GM18858 (cell line): Measurements from ENCODE around the gene PCNT.
"Not testable (repeated sequence)": the region's sequence is repeated elsewhere in the genome, so short reads cannot be mapped to it uniquely, and the experiment has no call there.

Experiments used
- ATAC-seq: cut with Tn5 transposase; IDR thresholded peaks from one replicate; pipeline ENCODE4 v1.9.1; 2021; ENCODE audit not compliant: unreplicated experiment

Gene PCNT

DNA sequence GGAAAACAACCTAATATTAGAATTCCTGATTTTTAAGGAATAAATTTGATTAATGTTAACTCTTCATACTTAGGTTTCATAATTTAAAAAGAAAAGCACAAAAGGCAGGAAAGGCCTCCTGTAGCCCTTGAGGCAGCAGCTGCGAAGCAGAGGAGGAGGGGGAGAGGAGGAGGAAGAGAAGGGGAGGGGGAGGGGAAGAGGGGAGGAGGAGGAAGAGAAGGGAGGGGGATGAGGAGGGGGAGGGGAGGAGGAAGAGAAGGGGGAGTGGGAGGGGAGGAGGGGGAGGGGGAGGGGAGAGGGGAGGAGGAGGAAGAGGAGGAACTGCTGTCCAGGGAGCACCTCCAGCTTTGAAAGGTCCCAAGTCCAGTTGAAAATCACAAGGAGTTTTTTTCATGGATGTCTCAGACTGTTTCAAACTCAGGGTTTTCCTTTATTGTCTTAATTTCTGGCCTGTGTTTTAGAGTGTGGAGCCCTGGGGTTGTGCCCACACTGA lies 99.6 kb downstream of the PCNT start:
- ATAC-seq = no peak

DNA sequence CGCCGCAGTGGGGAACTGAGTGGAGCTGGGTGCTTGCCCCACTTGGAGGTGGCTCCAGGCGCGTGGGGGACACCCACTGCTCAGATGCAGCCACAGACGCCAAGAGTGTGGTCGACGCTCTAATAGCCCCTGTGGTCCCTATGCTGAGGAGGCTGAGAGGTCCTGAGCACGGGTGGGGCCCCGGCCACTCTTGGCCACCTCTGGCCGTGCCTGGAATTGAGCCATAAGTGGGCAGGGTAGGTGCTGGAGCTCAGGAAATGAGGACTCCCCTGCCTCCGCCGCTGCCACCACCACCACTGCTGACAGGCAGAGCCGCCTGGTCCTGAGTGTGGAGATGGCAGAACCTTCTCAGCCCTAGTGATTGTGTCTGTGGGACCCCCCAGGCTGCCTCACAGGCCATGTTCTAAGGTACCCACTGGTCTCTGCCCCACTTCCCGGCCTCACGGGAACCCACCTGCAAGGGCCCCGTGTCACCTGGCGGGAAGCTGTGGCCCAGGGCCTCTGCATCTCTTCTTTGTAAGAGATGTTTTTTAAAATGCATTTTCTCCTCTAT lies 100.2 kb downstream of the PCNT start:
- no peak for ATAC-seq

DNA sequence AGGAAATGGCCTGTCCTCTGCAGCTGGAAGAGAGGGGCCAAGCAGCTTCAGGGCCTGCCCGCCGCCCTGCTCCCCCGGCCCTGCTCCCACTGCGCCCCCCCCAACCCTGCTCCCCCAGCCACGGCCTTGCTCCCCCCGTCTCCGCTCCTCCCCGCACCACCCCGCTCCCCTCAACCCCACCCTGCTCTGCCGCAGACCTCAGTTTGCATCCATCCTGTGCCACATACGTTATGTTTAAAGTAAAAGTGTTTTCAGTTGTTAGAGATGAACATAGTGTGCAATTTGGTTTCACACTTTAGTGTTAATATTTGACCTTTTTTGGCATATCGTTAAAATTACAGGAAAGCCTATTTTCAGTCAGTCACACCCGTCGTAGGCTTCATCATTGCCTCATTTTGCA lies 100.7 kb downstream of the PCNT start:
- no peak for ATAC-seq

DNA sequence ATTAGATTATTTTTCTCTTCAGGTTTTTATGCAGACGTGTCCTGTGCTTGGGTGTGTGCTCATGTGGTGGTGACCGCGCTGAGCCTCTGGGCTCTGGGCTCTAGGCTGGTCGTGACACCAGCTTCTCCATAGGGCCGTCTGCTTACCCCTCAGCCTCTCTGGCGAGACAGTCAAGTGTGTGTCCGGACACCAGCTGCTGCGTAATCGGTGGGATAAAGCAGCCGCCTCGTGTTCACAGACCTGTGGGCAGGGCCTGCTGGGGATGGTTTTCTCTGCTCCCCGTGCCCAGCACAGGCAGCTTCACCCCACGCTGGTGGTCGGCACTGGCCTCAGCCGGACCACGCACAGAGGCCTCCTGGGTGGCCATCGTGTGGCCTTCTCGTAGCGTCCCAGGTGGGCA lies 101.1 kb downstream of the PCNT start:
- no peak for ATAC-seq

DNA sequence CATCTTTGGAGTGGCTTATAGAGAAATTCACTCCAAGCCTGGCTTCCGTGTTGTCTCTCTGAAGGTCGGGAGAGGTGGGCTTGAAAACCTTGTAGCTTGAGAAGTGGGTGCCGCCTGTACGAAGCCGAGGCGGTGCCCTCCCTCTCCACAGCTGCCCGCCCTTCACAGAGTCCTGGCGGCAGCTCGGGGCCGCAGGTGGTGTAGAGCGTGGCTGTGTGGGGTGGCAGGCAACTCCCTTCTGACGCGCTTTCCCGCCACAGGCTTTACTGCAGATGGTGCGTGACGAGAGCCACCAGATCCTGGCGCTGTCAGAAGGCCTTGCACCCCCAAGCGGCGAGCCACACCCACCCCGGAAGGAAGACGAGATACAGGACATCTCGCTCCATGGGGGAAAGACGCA lies 101.6 kb downstream of the PCNT start:
- no peak for ATAC-seq

DNA sequence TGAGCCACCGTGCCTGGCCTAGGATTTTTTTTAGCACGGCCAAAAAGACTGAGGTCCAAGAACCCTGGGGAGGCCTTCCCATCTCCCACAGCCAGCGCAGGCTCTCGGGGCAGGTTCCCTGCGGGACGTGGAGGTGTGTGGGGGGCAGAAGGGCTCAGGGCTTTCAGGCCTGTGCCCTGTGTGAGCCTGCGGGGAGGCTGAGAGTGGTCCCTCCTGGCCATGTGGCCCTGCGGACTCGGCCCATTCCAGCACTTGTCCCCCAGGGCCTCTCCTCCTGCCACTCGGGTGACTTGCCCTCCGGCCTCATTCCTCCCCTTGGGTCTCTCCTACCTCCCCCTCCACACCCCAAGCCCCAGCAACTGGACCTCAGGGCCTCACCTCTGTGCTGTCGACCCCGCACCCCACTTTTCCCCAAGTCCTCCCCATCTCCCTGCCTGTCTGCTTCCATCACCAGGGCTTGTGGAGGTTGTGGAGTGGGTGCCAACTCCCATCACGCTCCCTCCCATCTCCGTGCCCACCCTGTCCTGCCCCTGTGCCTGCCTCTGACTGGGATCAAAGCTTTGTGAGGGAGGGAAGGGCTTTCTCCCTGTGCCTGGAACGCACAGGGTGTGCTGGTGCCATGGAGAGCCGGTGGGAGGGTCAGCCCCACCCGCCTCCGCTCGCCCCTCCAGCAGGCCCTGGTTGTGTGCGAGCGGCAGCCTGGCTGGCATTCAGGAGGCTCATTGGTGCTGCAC lies 102.5 kb downstream of the PCNT start:
- ATAC-seq = no peak

DNA sequence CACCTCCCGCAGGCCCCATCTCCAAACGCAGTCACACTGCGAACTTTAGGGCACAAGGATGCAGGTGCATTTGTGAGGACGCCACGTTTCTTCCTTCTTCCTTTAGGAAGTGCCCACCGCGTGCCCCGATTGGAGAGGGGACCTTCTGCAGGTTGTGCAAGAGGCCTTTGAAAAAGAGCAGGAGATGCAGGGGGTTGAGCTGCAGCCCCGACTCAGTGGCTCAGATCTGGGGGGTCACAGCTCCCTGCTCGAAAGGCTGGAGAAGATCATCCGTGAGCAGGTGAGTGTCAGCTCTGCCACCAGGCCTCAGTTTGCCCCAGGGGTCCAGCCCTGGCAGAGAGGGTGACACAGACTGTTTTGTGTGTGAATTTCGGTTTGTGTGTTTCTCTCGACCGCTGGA lies 103.6 kb downstream of the PCNT start:
- ATAC-seq = no peak

DNA sequence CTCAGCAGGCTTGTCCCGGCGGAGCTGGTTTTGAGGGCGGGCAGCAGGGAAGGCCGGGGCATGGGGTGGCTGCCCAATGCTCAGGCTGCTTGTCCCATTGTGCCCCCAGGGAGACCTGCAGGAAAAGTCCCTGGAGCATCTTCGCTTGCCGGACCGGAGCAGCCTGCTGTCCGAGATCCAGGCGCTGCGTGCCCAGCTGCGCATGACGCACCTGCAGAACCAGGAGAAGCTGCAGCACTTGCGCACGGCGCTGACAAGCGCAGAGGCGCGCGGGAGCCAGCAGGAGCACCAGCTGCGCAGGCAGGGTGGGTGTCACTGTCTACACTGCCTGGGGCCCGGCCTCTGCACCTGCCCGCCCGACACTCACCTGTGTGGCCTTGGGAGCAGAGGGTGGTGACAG lies 104.3 kb downstream of the PCNT start:
- ATAC-seq = no peak

DNA sequence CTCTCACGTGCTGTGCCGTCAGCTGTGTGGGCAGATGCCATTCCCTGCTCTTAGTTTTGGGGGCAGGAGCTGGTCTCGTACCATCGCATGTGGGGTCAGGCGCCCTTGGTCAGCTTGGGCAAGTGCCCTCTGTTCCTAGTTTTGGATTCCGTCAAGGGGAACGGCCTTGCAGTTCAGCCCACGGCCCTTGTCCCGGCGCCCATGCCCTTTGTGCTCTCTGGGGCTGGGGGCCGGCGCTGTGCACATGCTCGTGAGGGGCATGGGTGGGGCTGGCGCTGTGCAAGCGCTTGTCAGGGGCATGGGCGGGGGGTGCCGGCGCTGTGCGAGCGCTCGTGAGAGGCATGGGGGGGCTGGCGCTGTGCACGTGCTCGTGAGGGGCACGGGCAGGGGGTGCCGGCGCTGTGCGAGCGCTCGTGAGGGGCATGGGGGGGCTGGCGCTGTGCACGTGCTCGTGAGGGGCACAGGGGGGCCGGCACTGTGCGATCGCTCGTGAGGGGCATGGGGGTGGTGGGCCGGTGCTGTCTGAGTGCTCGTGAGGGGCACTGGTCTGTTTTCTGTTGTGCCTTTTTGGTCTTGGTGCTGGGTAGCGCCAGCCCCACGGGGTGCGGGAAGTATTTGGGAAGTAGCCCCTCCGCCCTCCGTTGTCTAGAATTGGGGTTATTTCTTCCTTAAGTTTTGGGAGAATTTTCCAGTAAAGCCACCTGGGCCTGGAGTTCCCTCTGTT lies 105.2 kb downstream of the PCNT start:
- ATAC-seq = no peak

DNA sequence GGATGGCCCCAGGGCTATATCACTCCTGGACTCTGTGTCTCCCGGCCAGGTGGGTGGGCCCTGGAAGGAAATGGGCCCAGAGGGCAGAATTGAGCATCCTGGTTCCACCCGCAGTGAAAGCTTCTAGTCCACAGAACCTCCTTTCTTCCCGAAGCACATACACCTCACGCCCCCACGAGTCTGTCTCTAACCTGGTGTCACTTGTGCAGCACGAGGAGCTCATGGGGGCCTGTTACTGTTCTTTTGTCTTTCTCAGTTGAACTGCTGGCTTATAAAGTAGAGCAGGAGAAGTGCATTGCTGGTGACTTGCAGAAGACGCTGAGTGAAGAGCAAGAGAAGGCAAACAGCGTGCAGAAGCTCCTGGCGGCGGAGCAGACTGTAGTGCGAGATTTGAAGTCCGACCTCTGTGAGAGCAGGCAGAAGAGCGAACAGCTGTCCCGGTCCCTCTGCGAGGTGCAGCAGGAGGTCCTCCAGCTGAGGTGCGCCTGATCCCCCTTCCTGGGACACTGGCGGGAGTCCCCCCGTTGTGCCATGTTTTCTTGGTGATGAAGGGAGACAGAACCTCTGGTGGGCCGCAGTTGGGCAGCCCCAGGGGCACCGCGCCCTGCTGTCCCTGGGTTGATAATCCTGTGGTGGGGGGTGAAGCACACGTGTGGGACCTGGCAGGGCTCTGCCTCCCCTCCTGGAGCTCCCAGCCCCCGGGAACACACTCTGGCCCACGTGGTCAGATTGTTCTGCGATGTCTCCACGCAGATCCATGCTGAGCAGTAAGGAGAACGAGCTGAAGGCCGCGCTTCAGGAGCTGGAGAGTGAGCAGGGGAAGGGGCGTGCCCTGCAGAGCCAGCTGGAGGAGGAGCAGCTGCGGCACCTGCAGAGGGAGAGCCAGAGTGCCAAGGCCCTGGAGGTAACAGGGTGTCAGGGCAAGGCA lies 106.1 kb downstream of the PCNT start:
- ATAC-seq = no peak

DNA sequence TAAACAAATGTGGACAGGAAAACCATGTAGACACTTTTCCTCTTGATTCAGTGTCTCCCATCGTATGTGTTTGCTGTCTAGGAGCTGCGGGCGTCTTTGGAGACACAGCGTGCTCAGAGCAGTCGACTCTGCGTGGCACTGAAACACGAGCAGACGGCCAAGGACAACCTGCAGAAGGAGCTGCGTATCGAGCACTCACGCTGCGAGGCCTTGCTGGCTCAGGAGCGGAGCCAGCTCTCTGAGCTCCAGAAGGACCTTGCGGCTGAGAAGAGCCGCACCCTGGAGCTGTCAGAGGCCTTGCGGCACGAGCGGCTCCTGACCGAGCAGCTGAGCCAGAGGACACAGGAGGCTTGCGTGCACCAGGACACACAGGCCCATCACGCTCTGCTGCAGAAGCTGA lies 107.5 kb downstream of the PCNT start:
- ATAC-seq = no peak

DNA sequence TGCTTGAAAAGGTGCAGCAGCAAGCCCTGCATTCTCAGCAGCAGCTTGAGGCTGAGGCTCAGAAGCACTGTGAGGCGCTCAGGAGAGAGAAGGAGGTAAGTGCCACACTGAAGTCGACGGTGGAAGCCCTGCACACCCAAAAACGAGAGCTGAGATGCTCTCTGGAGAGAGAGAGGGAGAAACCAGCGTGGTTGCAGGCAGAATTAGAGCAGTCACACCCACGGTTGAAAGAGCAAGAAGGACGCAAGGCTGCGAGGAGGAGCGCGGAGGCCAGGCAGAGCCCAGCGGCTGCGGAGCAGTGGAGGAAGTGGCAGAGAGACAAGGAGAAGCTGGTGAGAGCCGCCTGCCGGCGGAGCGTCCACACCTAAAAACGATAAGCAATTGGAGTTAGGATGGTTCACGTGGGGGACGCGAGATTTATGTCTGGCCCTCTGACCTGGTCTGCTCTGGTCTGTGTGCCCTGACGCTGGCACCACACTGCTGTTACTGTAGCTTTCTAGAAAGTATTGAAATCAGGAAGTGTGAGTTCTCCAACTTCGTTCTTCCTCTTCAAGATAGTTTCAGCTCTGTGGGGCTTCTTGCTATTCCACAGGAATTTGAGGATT lies 108.0 kb downstream of the PCNT start:
- no peak for ATAC-seq

DNA sequence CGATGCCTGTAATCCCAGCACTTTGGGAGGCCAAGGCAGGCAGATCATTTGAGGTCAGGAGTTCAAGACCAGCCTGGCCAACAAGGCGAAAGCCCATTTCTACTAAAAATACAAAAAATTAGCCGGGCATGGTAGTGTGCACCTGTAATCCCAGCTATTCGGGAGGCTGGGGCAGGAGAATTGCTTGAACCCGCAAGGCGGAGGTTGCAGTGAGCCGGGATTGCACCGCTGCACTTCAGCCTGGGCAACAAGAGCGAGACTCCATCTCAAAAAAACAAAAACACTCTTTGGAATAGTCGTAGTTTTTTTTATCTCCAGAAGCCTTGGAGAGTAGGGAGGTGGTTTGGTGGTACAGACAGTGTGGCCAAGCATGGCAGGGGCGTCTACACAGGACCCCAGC lies 109.2 kb downstream of the PCNT start:
- ATAC-seq = not testable (repeated sequence)

DNA sequence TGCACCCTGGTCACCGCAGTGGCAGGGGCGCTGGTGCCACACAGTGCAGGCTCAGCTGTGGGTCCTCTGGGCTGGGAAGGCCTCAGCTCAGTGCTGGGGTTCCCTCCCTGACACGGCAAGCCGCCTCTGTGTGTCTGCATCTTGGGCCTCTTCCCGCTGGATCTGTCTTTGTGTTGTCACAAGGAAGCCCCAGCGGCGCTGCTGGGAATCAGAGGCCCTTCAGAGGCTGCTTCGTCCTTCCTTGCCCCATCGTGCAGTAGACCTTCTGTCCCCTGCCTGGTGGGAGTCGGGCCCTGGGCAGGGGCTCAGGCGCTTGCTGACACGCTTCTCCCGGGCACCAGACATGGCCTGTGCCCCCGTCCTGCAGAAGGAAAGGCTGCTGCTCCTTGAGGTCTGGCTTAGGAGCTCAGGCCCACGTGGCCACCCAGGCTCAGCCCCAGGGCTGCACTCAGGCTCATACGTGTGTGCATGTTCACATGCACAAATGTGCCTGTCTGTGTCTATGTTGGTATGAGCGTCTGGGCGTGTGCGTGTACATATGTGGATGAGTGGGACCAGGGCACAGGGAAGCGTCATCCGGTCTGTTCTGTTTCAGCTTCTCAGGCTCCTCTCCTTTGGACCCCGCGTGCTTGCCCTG lies 110.5 kb downstream of the PCNT start:
- ATAC-seq = no peak

DNA sequence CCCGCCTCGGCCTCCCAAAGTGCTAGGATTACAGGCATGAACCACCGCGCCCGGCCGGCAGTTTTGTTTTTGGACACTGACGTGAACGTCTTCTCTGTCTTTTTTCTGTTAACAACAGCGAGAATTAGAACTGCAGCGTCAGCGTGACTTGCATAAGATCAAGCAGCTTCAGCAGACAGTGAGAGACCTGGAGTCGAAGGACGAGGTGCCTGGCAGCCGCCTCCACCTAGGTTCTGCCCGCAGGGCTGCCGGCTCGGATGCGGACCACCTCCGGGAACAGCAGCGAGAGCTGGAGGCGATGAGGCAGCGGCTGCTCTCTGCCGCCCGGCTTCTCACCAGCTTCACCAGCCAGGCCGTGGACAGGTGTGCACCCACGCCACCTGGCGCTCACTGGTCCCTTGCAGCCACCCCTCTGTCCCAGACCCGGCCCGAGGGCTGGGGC lies 111.9 kb downstream of the PCNT start:
- ATAC-seq = no peak

DNA sequence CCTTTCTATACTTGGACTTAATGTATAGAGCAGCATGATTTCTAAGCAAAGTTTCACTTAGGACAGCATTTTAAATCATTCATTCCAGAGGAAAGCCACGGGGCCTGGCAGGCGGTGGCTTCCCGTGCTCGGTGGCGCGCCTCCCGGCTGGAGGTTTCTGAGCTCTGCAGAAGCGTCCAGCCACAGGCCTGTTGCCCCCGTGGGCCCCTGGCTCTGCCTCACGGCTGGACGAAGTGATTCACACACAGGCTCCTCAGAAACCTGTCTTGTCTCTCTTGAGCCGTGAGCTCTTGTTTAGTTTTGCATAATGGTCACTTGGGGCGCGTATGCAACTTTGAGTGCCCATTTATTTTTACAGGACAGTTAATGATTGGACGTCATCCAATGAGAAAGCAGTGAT lies 112.7 kb downstream of the PCNT start:
- no peak for ATAC-seq

DNA sequence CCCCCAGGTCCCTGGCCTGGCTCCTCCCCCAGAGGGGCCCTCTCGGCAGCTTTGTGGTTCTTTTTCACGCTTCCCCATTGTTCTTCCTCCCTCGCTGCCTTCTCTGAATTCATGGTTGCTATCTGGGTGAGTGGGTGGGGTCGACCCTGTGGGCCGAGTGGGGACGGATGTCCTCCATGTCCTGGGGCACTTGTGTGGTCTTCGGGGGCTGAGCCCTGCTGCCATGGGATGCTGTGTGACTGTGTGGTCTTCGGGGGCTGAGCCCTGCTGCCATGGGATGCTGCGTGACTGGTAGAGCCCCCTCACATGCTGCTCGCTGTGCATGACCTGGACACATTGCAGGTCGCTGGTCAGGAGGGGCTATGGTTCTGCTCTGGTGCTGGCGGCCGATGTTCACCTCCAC lies 113.1 kb downstream of the PCNT start:
- no peak for ATAC-seq

DNA sequence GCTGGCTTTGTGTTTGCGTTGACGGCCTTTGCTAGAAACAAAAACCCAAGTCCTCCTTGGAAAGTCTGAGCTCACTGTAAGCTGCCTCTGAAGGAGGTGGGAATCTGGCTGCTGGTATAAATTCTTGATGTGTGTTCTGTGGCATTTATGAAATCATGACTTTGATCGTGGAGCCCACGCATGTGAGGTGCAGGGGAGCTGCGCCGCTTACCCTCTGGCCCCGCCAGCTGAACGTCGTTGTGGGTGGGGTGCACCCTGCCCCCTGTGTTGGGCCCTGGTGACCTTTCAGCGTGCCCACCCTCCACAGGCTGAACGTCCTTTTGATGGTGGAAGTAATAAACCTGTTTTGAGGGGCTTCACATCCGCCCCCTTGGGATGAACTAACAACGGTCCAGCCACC lies 113.6 kb downstream of the PCNT start:
- ATAC-seq = no peak

DNA sequence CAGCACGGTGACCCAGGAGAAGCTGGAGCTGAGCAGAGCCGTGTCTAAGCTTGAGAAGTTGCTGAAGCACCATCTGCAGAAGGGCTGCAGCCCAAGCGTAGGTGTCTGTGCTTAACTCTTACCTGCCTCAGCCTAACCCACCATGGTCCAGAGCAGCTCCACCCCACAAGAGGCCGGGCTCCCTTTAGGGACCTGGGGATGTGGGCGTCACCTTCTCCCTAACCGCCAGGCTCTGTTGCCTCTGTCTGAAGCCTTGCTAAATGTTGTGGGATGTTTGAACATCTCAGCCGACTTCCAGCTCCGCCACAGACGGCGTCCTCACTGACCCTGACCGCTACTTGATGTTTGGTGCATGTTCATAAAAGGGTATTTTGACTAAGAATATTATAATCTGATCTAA lies 114.3 kb downstream of the PCNT start:
- no peak for ATAC-seq

DNA sequence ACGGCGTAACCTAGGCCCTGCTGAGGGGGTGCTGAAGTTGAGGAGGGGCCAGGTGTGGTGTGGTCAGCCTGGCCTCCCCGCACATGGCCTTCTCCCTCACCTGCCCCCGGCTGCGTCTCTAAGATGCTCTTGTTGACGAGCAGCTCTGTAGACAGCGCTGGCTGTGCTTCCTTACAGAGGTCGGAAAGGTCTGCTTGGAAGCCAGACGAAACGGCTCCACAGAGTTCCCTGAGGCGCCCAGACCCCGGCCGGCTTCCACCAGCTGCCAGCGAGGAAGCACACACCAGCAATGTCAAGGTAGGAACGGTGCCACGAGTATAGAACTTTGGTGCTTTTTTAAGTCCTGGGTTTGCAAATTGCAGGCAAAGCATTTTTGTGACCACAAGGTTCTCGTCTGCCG lies 116.0 kb downstream of the PCNT start:
- ATAC-seq = no peak
